Spleen (tissue), 7 donors: ENCODE measurements around the gene SPP1.

Source experiments
- CTCF ChIP-seq, 11 experiments: fragments of 200-600 bp in 7 of 11; fragments of 450-650 bp in 4 of 11; sonication (generic) in 4 of 11; IDR thresholded peaks in 8 of 11; conservative IDR thresholded peaks in 3 of 11; 1 replicate in 7 of 11; 2 replicates in 4 of 11; pipeline versions ENCODE4 v1.4.0 to v1.8.0; 2016 to 2021; ENCODE audit warnings: antibody characterized with exemption in 11 of 11, inconsistent platforms in 4 of 11, mild to moderate bottlenecking in 1 of 11
- POLR2A ChIP-seq, 3 donors: fragments of 450-650 bp; IDR thresholded peaks; one replicate each; pipeline ENCODE4 v1.5.1; 2017; ENCODE audit warnings: antibody characterized with exemption in 3 of 3, mild to moderate bottlenecking in 1 of 3
- POLR2AphosphoS5 ChIP-seq, 3 donors: sonication (generic); formaldehyde crosslinking; IDR thresholded peaks; one replicate each; pipeline ENCODE4 v1.5.1; 2017; ENCODE audit warnings: antibody characterized with exemption in 3 of 3
- donor health status: DM: no; HTN: no; CAD: no; lungs with moderate emphysema.
- donor health status: DM: no; HTN: no; CAD: no.
- donor health status: DM: no; HTN: no; CAD: no.

- TF ChIP-seq CTCF (IDR thresholded peaks at IDR 0.05 in 8 of 11, conservative IDR thresholded peaks at IDR 0.05 in 3 of 11) (no peak), POLR2A (IDR thresholded peaks at IDR 0.05) (no peak), POLR2AphosphoS5 (IDR thresholded peaks at IDR 0.05) (no peak)
Observed at GRCh38 chr4:87943660-87944149, 31.8 kb upstream of the SPP1 start.
